Measurements from ENCODE around the gene MYH10.

The MYH10 gene

DNA sequence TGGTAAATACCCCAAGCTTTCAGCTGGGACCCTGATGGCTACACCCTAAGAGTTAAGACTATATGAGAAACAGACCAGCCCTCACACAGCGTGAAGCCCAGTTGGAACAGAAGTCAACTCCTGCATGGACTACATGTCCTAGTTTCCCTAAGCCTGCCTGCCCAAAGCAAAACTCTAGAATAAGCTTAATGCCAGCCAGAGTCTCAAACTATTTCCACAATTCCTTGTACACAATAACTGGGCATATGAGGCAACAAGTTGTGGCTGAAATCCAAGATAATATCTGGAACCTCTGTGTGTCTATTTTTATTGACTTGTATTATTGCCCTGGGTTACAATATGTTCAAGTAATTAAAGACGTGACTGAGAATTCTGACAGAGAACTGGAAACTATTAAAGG, 19.4 kb downstream of the MYH10 start:
- peaks cover 0 to 3% (median 0%) of the 10 kb centered on the region in 4 experiments for H3K4me1 ChIP-seq (ENCODE audit: control extremely low read depth in 1 of 4, control insufficient read depth in 4 of 4, insufficient read depth in 4 of 4, low read length in 3 of 4)
- POLR2A ChIA-PET = no interaction called here
- H3K36me3 ChIP-seq (ENCODE audit: control insufficient read depth in 4 of 4, insufficient read depth in 4 of 4, low read length in 3 of 4) = peaks cover 0 to 4% (median 0%) of the 10 kb centered on the region in 4 experiments
- H3K9me3 ChIP-seq (ENCODE audit: control extremely low read depth in 1 of 5, control insufficient read depth in 4 of 5, insufficient read depth in 2 of 5, low read depth in 1 of 5, low read length in 4 of 5) = peaks cover 0 to 12% (median 2%) of the 10 kb centered on the region in 5 experiments
- no peak for DNase-seq
- H3K27me3 ChIP-seq (replicated peaks in 2 of 5; ENCODE audit: control insufficient read depth in 4 of 5, insufficient read depth in 5 of 5, low read length in 4 of 5) = no peaks in the 10 kb centered on the region
- WGBS (ENCODE audit: insufficient coverage) = 100% methylated on average over 1 of the region's 2 CpGs
- CTCF ChIA-PET = no interaction called here
- H3K4me3 ChIP-seq (ENCODE audit: control insufficient read depth in 1 of 7, extremely low read depth in 1 of 7, insufficient read depth in 4 of 7, low read depth in 2 of 7, low read length in 6 of 7) = no peak overlapping the region
- no peak overlapping the region for H3K27ac ChIP-seq (ENCODE audit: insufficient read depth in 1 of 2, low read depth in 1 of 2, low read length in 2 of 2, poor library complexity in 1 of 2, severe bottlenecking in 2 of 2)

DNA sequence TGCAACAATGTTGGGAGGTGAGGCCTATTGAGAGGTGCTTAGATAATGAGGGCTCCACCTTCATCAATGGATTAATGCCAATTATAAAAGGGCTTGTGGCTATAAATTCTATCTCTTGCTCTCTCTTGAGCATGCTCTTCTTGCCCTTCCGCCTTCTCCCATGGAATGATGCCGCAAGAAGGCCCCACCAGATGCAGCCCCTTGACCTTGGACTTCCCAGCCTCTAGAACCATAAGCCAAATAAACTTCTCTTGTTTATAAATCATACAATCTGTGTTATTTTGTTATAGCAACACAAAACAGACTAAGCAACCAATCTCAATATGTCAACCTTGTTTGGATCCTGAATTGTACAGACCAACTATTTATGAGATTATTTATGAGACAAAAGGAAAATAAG, 20.0 kb downstream of the MYH10 start:
- Histone ChIP-seq H3K9me3 (ENCODE audit: control extremely low read depth in 1 of 5, control insufficient read depth in 4 of 5, insufficient read depth in 2 of 5, low read depth in 1 of 5, low read length in 4 of 5) (peaks cover 0 to 12% (median 2%) of the 10 kb centered on the region in 5 experiments), H3K4me1 (ENCODE audit: control extremely low read depth in 1 of 4, control insufficient read depth in 4 of 4, insufficient read depth in 4 of 4, low read length in 3 of 4) (peaks cover 0 to 3% (median 0%) of the 10 kb centered on the region in 4 experiments), H3K36me3 (ENCODE audit: control insufficient read depth in 4 of 4, insufficient read depth in 4 of 4, low read length in 3 of 4) (peaks cover 0 to 4% (median 0%) of the 10 kb centered on the region in 4 experiments), H3K27me3 (replicated peaks in 2 of 5; ENCODE audit: control insufficient read depth in 4 of 5, insufficient read depth in 5 of 5, low read length in 4 of 5) (no peaks in the 10 kb centered on the region), H3K27ac (ENCODE audit: insufficient read depth in 1 of 2, low read depth in 1 of 2, low read length in 2 of 2, poor library complexity in 1 of 2, severe bottlenecking in 2 of 2) (no peak overlapping the region), H3K4me3 (ENCODE audit: control insufficient read depth in 1 of 7, extremely low read depth in 1 of 7, insufficient read depth in 4 of 7, low read depth in 2 of 7, low read length in 6 of 7) (no peak overlapping the region)
- DNase-seq = no peak
- 100% methylated on average over 1 of the region's 2 CpGs for WGBS (ENCODE audit: insufficient coverage)
- CTCF ChIA-PET = no interaction called here
- POLR2A ChIA-PET = no interaction called here

- H3K4me3 ChIP-seq (ENCODE audit: control insufficient read depth in 1 of 7, extremely low read depth in 1 of 7, insufficient read depth in 4 of 7, low read depth in 2 of 7, low read length in 6 of 7) = no peak overlapping the region
- CTCF ChIA-PET = interaction anchor here (0.7 kb wide), 1 partner anchor 96 kb away, joined by 3 read pairs; no protein-coding TSS in a partner anchor
- no CpG with 5 or more reads among the region's 4 CpGs for WGBS (ENCODE audit: insufficient coverage)
- peaks cover 0 to 12% (median 2%) of the 10 kb centered on the region in 5 experiments for H3K9me3 ChIP-seq (ENCODE audit: control extremely low read depth in 1 of 5, control insufficient read depth in 4 of 5, insufficient read depth in 2 of 5, low read depth in 1 of 5, low read length in 4 of 5)
- POLR2A ChIA-PET = no interaction called here
- H3K4me1 ChIP-seq (ENCODE audit: control extremely low read depth in 1 of 4, control insufficient read depth in 4 of 4, insufficient read depth in 4 of 4, low read length in 3 of 4) = peaks cover 0 to 3% (median 0%) of the 10 kb centered on the region in 4 experiments
- DNase-seq = no peak
- peaks cover 0 to 4% (median 0%) of the 10 kb centered on the region in 4 experiments for H3K36me3 ChIP-seq (ENCODE audit: control insufficient read depth in 4 of 4, insufficient read depth in 4 of 4, low read length in 3 of 4)
- no peak overlapping the region for H3K27ac ChIP-seq (ENCODE audit: insufficient read depth in 1 of 2, low read depth in 1 of 2, low read length in 2 of 2, poor library complexity in 1 of 2, severe bottlenecking in 2 of 2)
- no peaks in the 10 kb centered on the region for H3K27me3 ChIP-seq (replicated peaks in 2 of 5; ENCODE audit: control insufficient read depth in 4 of 5, insufficient read depth in 5 of 5, low read length in 4 of 5)
These were observed 20.6 kb downstream of the MYH10 start for GRCh38 chr17:8609910-8610309.

GRCh38 chr17:8608001-8608400, 22.5 kb downstream of the MYH10 start:
- Histone ChIP-seq H3K4me3 (ENCODE audit: control insufficient read depth in 1 of 7, extremely low read depth in 1 of 7, insufficient read depth in 4 of 7, low read depth in 2 of 7, low read length in 6 of 7) (no peak overlapping the region), H3K4me1 (ENCODE audit: control extremely low read depth in 1 of 4, control insufficient read depth in 4 of 4, insufficient read depth in 4 of 4, low read length in 3 of 4) (peaks cover 0 to 3% (median 0%) of the 10 kb centered on the region in 4 experiments), H3K27me3 (replicated peaks in 2 of 5; ENCODE audit: control insufficient read depth in 4 of 5, insufficient read depth in 5 of 5, low read length in 4 of 5) (no peaks in the 10 kb centered on the region), H3K27ac (ENCODE audit: insufficient read depth in 1 of 2, low read depth in 1 of 2, low read length in 2 of 2, poor library complexity in 1 of 2, severe bottlenecking in 2 of 2) (no peak overlapping the region), H3K36me3 (ENCODE audit: control insufficient read depth in 4 of 4, insufficient read depth in 4 of 4, low read length in 3 of 4) (peaks cover 0 to 4% (median 0%) of the 10 kb centered on the region in 4 experiments), H3K9me3 (ENCODE audit: control extremely low read depth in 1 of 5, control insufficient read depth in 4 of 5, insufficient read depth in 2 of 5, low read depth in 1 of 5, low read length in 4 of 5) (peaks cover 0 to 12% (median 2%) of the 10 kb centered on the region in 5 experiments)
- no peak for DNase-seq
- POLR2A ChIA-PET = no interaction called here
- CTCF ChIA-PET = no interaction called here
- WGBS (ENCODE audit: insufficient coverage) = 98% methylated on average over 8 of the region's 8 CpGs

- no peak overlapping the region for H3K27ac ChIP-seq (ENCODE audit: insufficient read depth in 1 of 2, low read depth in 1 of 2, low read length in 2 of 2, poor library complexity in 1 of 2, severe bottlenecking in 2 of 2)
- H3K4me3 ChIP-seq (ENCODE audit: control insufficient read depth in 1 of 7, extremely low read depth in 1 of 7, insufficient read depth in 4 of 7, low read depth in 2 of 7, low read length in 6 of 7) = no peak overlapping the region
- POLR2A ChIA-PET = no interaction called here
- peaks cover 0 to 9% (median 2%) of the 10 kb centered on the region in 5 experiments for H3K9me3 ChIP-seq (ENCODE audit: control extremely low read depth in 1 of 5, control insufficient read depth in 4 of 5, insufficient read depth in 2 of 5, low read depth in 1 of 5, low read length in 4 of 5)
- no peak for DNase-seq
- H3K36me3 ChIP-seq (ENCODE audit: control insufficient read depth in 4 of 4, insufficient read depth in 4 of 4, low read length in 3 of 4) = peaks cover 0 to 7% (median 0%) of the 10 kb centered on the region in 4 experiments
- H3K4me1 ChIP-seq (ENCODE audit: control extremely low read depth in 1 of 4, control insufficient read depth in 4 of 4, insufficient read depth in 4 of 4, low read length in 3 of 4) = peaks cover 0 to 3% (median 0%) of the 10 kb centered on the region in 4 experiments
- CTCF ChIA-PET = no interaction called here
- 69% methylated on average over 2 of the region's 3 CpGs for WGBS (ENCODE audit: insufficient coverage)
- no peaks in the 10 kb centered on the region for H3K27me3 ChIP-seq (replicated peaks in 2 of 5; ENCODE audit: control insufficient read depth in 4 of 5, insufficient read depth in 5 of 5, low read length in 4 of 5)
These were observed 24.1 kb downstream of the MYH10 start for GRCh38 chr17:8606401-8606800.

- Histone ChIP-seq H3K27me3 (replicated peaks in 2 of 5; ENCODE audit: control insufficient read depth in 4 of 5, insufficient read depth in 5 of 5, low read length in 4 of 5) (no peaks in the 10 kb centered on the region), H3K36me3 (ENCODE audit: control insufficient read depth in 4 of 4, insufficient read depth in 4 of 4, low read length in 3 of 4) (peaks cover 0 to 14% (median 5%) of the 10 kb centered on the region in 4 experiments), H3K27ac (ENCODE audit: insufficient read depth in 1 of 2, low read depth in 1 of 2, low read length in 2 of 2, poor library complexity in 1 of 2, severe bottlenecking in 2 of 2) (no peak overlapping the region), H3K4me3 (ENCODE audit: control insufficient read depth in 1 of 7, extremely low read depth in 1 of 7, insufficient read depth in 4 of 7, low read depth in 2 of 7, low read length in 6 of 7) (no peak overlapping the region), H3K4me1 (ENCODE audit: control extremely low read depth in 1 of 4, control insufficient read depth in 4 of 4, insufficient read depth in 4 of 4, low read length in 3 of 4) (peaks cover 0 to 3% (median 0%) of the 10 kb centered on the region in 4 experiments), H3K9me3 (ENCODE audit: control extremely low read depth in 1 of 5, control insufficient read depth in 4 of 5, insufficient read depth in 2 of 5, low read depth in 1 of 5, low read length in 4 of 5) (peaks cover 0 to 4% (median 2%) of the 10 kb centered on the region in 5 experiments)
- POLR2A ChIA-PET = no interaction called here
- CTCF ChIA-PET = interaction anchor here (1.7 kb wide), 1 partner anchor 11 kb away, joined by 5 read pairs; no protein-coding TSS in a partner anchor
- no peak for DNase-seq
These were observed 27.8 kb downstream of the MYH10 start for GRCh38 chr17:8602679-8603078.

- H3K27me3 ChIP-seq (replicated peaks in 2 of 5; ENCODE audit: control insufficient read depth in 4 of 5, insufficient read depth in 5 of 5, low read length in 4 of 5) = no peaks in the 10 kb centered on the region
- H3K27ac ChIP-seq (ENCODE audit: insufficient read depth in 1 of 2, low read depth in 1 of 2, low read length in 2 of 2, poor library complexity in 1 of 2, severe bottlenecking in 2 of 2) = no peak overlapping the region
- H3K4me1 ChIP-seq (ENCODE audit: control extremely low read depth in 1 of 4, control insufficient read depth in 4 of 4, insufficient read depth in 4 of 4, low read length in 3 of 4) = no peaks in the 10 kb centered on the region
- peaks cover 0 to 14% (median 5%) of the 10 kb centered on the region in 4 experiments for H3K36me3 ChIP-seq (ENCODE audit: control insufficient read depth in 4 of 4, insufficient read depth in 4 of 4, low read length in 3 of 4)
- H3K4me3 ChIP-seq (ENCODE audit: control insufficient read depth in 1 of 7, extremely low read depth in 1 of 7, insufficient read depth in 4 of 7, low read depth in 2 of 7, low read length in 6 of 7) = no peak overlapping the region
- peaks cover 0 to 4% (median 2%) of the 10 kb centered on the region in 5 experiments for H3K9me3 ChIP-seq (ENCODE audit: control extremely low read depth in 1 of 5, control insufficient read depth in 4 of 5, insufficient read depth in 2 of 5, low read depth in 1 of 5, low read length in 4 of 5)
- no CpG with 5 or more reads among the region's 1 CpG for WGBS (ENCODE audit: insufficient coverage)
- CTCF ChIA-PET = interaction anchor here (1.1 kb wide), 1 partner anchor 25 kb away, joined by 3 read pairs; no protein-coding TSS in a partner anchor
- DNase-seq = no peak
- POLR2A ChIA-PET = no interaction called here
These were observed 31.0 kb downstream of the MYH10 start for GRCh38 chr17:8599351-8600011.

Data from common myeloid progenitor, CD34-positive (primary cell).